Calu3 (cell line): ENCODE measurements around the gene PURA. TPM values are rescaled to one million over a fixed set of nuclear protein-coding genes. Genes with fewer than 3 reads are reported as not detected.

ENCODE experiments used
- BruUV-seq: library from RNA; stranded (reverse); fragments of 400-500 nt; replicated peaks from 2 replicates; lab custom pipeline; 2021; lab: Mats Ljungman, UMichigan
- CTCF ChIA-PET: fragments of 300-600 bp; sonication (Branson Sonifier 250); formaldehyde crosslinking; loops from one replicate; lab custom pipeline; 2022; ENCODE audit warnings: antibody characterized with exemption; lab: Charles Lee
- DNase-seq: peaks from one replicate; pipeline ENCODE4 v3.0.0; 2022
- H3K27ac Mint-ChIP-seq: one replicate; pipeline ENCODE4 v1.8.0; 2022; ENCODE audit warnings: mixed read lengths; ENCODE audit not compliant: unreplicated experiment
- H3K27me3 Mint-ChIP-seq: one replicate; pipeline ENCODE4 v1.8.0; 2022; ENCODE audit warnings: mixed read lengths; ENCODE audit not compliant: unreplicated experiment
- H3K36me3 Mint-ChIP-seq: one replicate; pipeline ENCODE4 v1.8.0; 2022; ENCODE audit warnings: mild to moderate bottlenecking, moderate library complexity, mixed read lengths; ENCODE audit not compliant: insufficient read depth, unreplicated experiment
- H3K4me1 Mint-ChIP-seq: one replicate; pipeline ENCODE4 v1.8.0; 2022; ENCODE audit warnings: mild to moderate bottlenecking, low read depth, mixed read lengths; ENCODE audit not compliant: unreplicated experiment
- H3K4me3 Mint-ChIP-seq: one replicate; pipeline ENCODE4 v1.8.0; 2022; ENCODE audit warnings: mild to moderate bottlenecking, low read depth, moderate library complexity, mixed read lengths; ENCODE audit not compliant: unreplicated experiment
- H3K9me3 Mint-ChIP-seq: one replicate; pipeline ENCODE4 v1.8.0; 2022; ENCODE audit warnings: low read depth, mixed read lengths; ENCODE audit not compliant: unreplicated experiment
- CTCF ChIP-seq: fragments of 200-600 bp; IDR thresholded peaks from one replicate; pipeline ENCODE4 v1.8.0; 2022; ENCODE audit warnings: antibody characterized with exemption; ENCODE audit not compliant: unreplicated experiment
- intact Hi-C: fragments of 100-400 bp; cut with micrococcal nuclease; formaldehyde crosslinking; loops from one replicate; pipeline ENCODE4 v1.10.0; 2022; ENCODE audit not compliant: unreplicated experiment
- total RNA-seq: library from RNA; stranded (reverse); gene quantifications from 2 replicates; pipeline ENCODE4 v1.2.3, GENCODE V29; 2022

Gene PURA
- total RNA-seq, 1 experiment from 2014 or later: 16.7 TPM

DNA sequence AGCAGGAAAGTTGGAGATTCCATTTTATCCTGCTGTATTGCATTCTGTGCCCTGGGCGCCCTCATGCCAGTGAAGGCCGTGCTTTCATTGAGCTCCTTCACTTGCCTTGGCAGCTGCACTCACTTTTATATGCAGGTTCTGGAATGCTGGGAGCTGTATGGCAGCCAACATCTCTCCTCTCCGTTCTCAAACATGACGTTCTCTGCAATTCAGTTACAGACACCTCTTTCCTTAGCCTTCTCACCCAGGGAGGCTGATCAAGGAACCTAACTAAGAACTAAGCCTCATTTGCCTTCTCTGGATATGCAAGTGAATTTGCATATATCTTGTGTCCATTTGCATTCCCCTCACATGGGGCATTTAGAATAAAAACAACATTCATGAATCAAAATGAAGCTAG, 29.4 kb upstream of the PURA start:
- DNase-seq: no peak
- H3K27ac Mint-ChIP-seq: no peak overlapping the region
- peaks cover 3% of the 10 kb centered on the region for H3K9me3 Mint-ChIP-seq
- H3K4me1 Mint-ChIP-seq: peaks cover 13% of the 10 kb centered on the region
- BruUV-seq: no TSS peak
- CTCF ChIA-PET: interaction anchor here (1.1 kb wide), 1 partner anchor 12 kb away, joined by 4 read pairs; no protein-coding TSS in a partner anchor
- TF ChIP-seq CTCF: no peak
- peaks cover 33% of the 10 kb centered on the region for H3K27me3 Mint-ChIP-seq
- no peak overlapping the region for H3K4me3 Mint-ChIP-seq
- H3K36me3 Mint-ChIP-seq: no peaks in the 10 kb centered on the region
- intact Hi-C loops: no loop called here

- CTCF ChIA-PET: no interaction called here
- Mint-ChIP-seq H3K36me3 (no peaks in the 10 kb centered on the region), H3K9me3 (peaks cover 13% of the 10 kb centered on the region), H3K27me3 (peaks cover 35% of the 10 kb centered on the region), H3K4me1 (peaks cover 9% of the 10 kb centered on the region), H3K27ac (no peak overlapping the region), H3K4me3 (no peak overlapping the region)
- no TSS peak for BruUV-seq
- TF ChIP-seq CTCF: no peak
- intact Hi-C loops: no loop called here
- DNase-seq: no peak
These were observed 23.7 kb upstream of the PURA start for GRCh38 chr5:140090251-140090650.

- H3K27ac Mint-ChIP-seq: no peak overlapping the region
- H3K4me1 Mint-ChIP-seq: no peaks in the 10 kb centered on the region
- BruUV-seq: no TSS peak
- peaks cover 13% of the 10 kb centered on the region for H3K9me3 Mint-ChIP-seq
- CTCF ChIA-PET: no interaction called here
- no peak overlapping the region for H3K4me3 Mint-ChIP-seq
- H3K36me3 Mint-ChIP-seq: no peaks in the 10 kb centered on the region
- no peak for DNase-seq
- intact Hi-C loops: no loop called here
- H3K27me3 Mint-ChIP-seq: peaks cover 34% of the 10 kb centered on the region
- no peak for TF ChIP-seq CTCF
These were observed 20.7 kb upstream of the PURA start for GRCh38 chr5:140093179-140093578.

- no TSS peak for BruUV-seq
- TF ChIP-seq CTCF: no peak
- peaks cover 13% of the 10 kb centered on the region for H3K9me3 Mint-ChIP-seq
- no peak for DNase-seq
- H3K4me3 Mint-ChIP-seq: no peak overlapping the region
- H3K36me3 Mint-ChIP-seq: no peaks in the 10 kb centered on the region
- H3K27ac Mint-ChIP-seq: no peak overlapping the region
- H3K4me1 Mint-ChIP-seq: no peaks in the 10 kb centered on the region
- CTCF ChIA-PET: no interaction called here
- H3K27me3 Mint-ChIP-seq: peaks cover 34% of the 10 kb centered on the region
- intact Hi-C loops: no loop called here
These were observed 20.0 kb upstream of the PURA start for GRCh38 chr5:140093866-140094265.
